Stimulated activated CD8-positive, alpha-beta memory T cell treated with anti-CD3 and anti-CD28 coated beads, Interleukin-12 subunit alpha, Interleukin-12 subunit beta, amount 100 ng/mL, for 1 hour (primary cell): ENCODE results near the gene NUP62.

Experiments
- DNase-seq: peaks from one replicate; pipeline ENCODE4 v3.0.0-alpha.2; 2020; ENCODE audit warnings: low read depth

The NUP62 gene

GRCh38 chr19:49896863-49897621 is 32.3 kb downstream of the NUP62 start, which contains the start of gene IL4I1:
Gene IL4I1 (minus strand): TSS chr19:49896887. CDS start chr19:49896160, 727 bp downstream.
- peak; percentile 39 for DNase-seq

- DNase-seq: no peak
These were observed 33.6 kb downstream of the NUP62 start for GRCh38 chr19:49895566-49896297.

- DNase-seq: no peak
These were observed 34.3 kb downstream of the NUP62 start for GRCh38 chr19:49894879-49895565.

GRCh38 chr19:49894011-49894664 is 35.2 kb downstream of the NUP62 start:
- DNase-seq: no peak

- no peak for DNase-seq
These were observed 36.6 kb downstream of the NUP62 start for GRCh38 chr19:49892716-49893115.

GRCh38 chr19:49891393-49891792 is 37.9 kb downstream of the NUP62 start:
- DNase-seq: no peak

GRCh38 chr19:49890349-49891311 is 38.7 kb downstream of the NUP62 start:
- peak; percentile 35 for DNase-seq

GRCh38 chr19:49889687-49890348 is 39.5 kb downstream of the NUP62 start:
- peak; percentile 55 for DNase-seq

- DNase-seq: no peak
These were observed 40.1 kb downstream of the NUP62 start for GRCh38 chr19:49889038-49889686.

- DNase-seq: no peak
These were observed 40.8 kb downstream of the NUP62 start for GRCh38 chr19:49888510-49888824.

GRCh38 chr19:49887665-49888509 is 41.4 kb downstream of the NUP62 start:
- no peak for DNase-seq

GRCh38 chr19:49887037-49887664 is 42.2 kb downstream of the NUP62 start:
- DNase-seq: no peak

GRCh38 chr19:49884760-49885159 is 44.5 kb downstream of the NUP62 start:
- no peak for DNase-seq

- DNase-seq: no peak
These were observed 45.2 kb downstream of the NUP62 start for GRCh38 chr19:49884109-49884508.

- DNase-seq: no peak
These were observed 46.2 kb downstream of the NUP62 start for GRCh38 chr19:49883094-49883493.

- no peak for DNase-seq
These were observed 46.7 kb downstream of the NUP62 start for GRCh38 chr19:49882643-49883042.

- no peak for DNase-seq
These were observed 47.5 kb downstream of the NUP62 start for GRCh38 chr19:49881672-49882394.

- no peak for DNase-seq
These were observed 48.1 kb downstream of the NUP62 start for GRCh38 chr19:49881186-49881585.
